Left ventricle myocardium inferior (tissue), 1 donor: ENCODE data around the gene COTL1. TPM values are rescaled to one million over a fixed set of nuclear protein-coding genes. Genes with fewer than 3 reads are reported as not detected.

Experiments
- DNase-seq: peaks from one replicate; pipeline ENCODE4 v3.0.0-alpha.2; 2020
- H3K27ac ChIP-seq: fragments of 200-600 bp; replicated peaks from 2 replicates; pipeline ENCODE4 v1.8.0; 2021
- H3K27me3 ChIP-seq: fragments of 200-600 bp; 2 replicates; pipeline ENCODE4 v1.8.0; 2021; ENCODE audit warnings: low read depth
- H3K36me3 ChIP-seq: fragments of 200-600 bp; 2 replicates; pipeline ENCODE4 v1.8.0; 2021
- H3K4me1 ChIP-seq: fragments of 200-600 bp; 2 replicates; pipeline ENCODE4 v1.8.0; 2021
- H3K4me3 ChIP-seq: fragments of 200-600 bp; 2 replicates; pipeline ENCODE4 v1.8.0; 2021; ENCODE audit warnings: mild to moderate bottlenecking, moderate library complexity
- H3K9me3 ChIP-seq: fragments of 200-600 bp; replicated peaks from 2 replicates; pipeline ENCODE4 v1.8.0; 2021
- CTCF ChIP-seq: fragments of 200-600 bp; IDR thresholded peaks from 2 replicates; pipeline ENCODE4 v1.8.0; 2021; ENCODE audit warnings: antibody characterized with exemption, mild to moderate bottlenecking, borderline replicate concordance
- intact Hi-C: fragments of 100-400 bp; cut with micrococcal nuclease; formaldehyde crosslinking; loops from one replicate; pipeline ENCODE4 v1.11.0; 2022
- total RNA-seq: library from RNA; stranded (reverse); fragmentation: NEBNext Ultra II Directional; extraction: Animal tissue kit (Norgen Biotek cat#: 25700); gene quantifications from one replicate; pipeline ENCODE4 v1.2.1, GENCODE V29; 2021
- donor health status: DM: no; HTN: yes; CAD: no; lungs with severe emphysema.

The COTL1 gene
- total RNA-seq, 1 donor from 2014 or later, result 13.3 TPM

- Histone ChIP-seq H3K4me1 (peaks cover under 1% of the 10 kb centered on the region), H3K27me3 (peaks cover 47% of the 10 kb centered on the region), H3K36me3 (no peaks in the 10 kb centered on the region), H3K4me3 (no peak overlapping the region), H3K9me3 (no peaks in the 10 kb centered on the region), H3K27ac (no peak overlapping the region)
- intact Hi-C loops, result no loop called here
- TF ChIP-seq CTCF, result no peak
- no peak for DNase-seq
Observed at GRCh38 chr16:84554627-84555328, 63.1 kb downstream of the COTL1 start.

- no peak for DNase-seq
- TF ChIP-seq CTCF, result no peak
- Histone ChIP-seq H3K9me3 (no peaks in the 10 kb centered on the region), H3K36me3 (no peaks in the 10 kb centered on the region), H3K4me1 (peaks cover 5% of the 10 kb centered on the region), H3K27ac (no peak overlapping the region), H3K4me3 (no peak overlapping the region), H3K27me3 (peaks cover 39% of the 10 kb centered on the region)
- intact Hi-C loops, result no loop called here
Observed at GRCh38 chr16:84553873-84554399, 63.9 kb downstream of the COTL1 start.

- no peak overlapping the region for H3K27ac ChIP-seq
- H3K27me3 ChIP-seq, result peaks cover 25% of the 10 kb centered on the region
- no peaks in the 10 kb centered on the region for H3K36me3 ChIP-seq
- TF ChIP-seq CTCF, result no peak
- H3K4me3 ChIP-seq, result no peak overlapping the region
- intact Hi-C loops, result no loop called here
- no peaks in the 10 kb centered on the region for H3K9me3 ChIP-seq
- no peak for DNase-seq
- H3K4me1 ChIP-seq, result peaks cover 5% of the 10 kb centered on the region
Observed at GRCh38 chr16:84552135-84552534, 65.7 kb downstream of the COTL1 start.

GRCh38 chr16:84550096-84550495 lies 67.8 kb downstream of the COTL1 start:
- H3K9me3 ChIP-seq, result no peaks in the 10 kb centered on the region
- no peak overlapping the region for H3K27ac ChIP-seq
- H3K27me3 ChIP-seq, result peaks cover 26% of the 10 kb centered on the region
- TF ChIP-seq CTCF, result no peak
- DNase-seq, result no peak
- H3K4me3 ChIP-seq, result no peak overlapping the region
- H3K4me1 ChIP-seq, result peaks cover 5% of the 10 kb centered on the region
- H3K36me3 ChIP-seq, result no peaks in the 10 kb centered on the region
- intact Hi-C loops, result no loop called here

GRCh38 chr16:84548971-84549844 lies 68.7 kb downstream of the COTL1 start:
- H3K36me3 ChIP-seq, result no peaks in the 10 kb centered on the region
- peak overlapping the region; percentile 48 for H3K27ac ChIP-seq
- no peak for DNase-seq
- no peak for TF ChIP-seq CTCF
- H3K4me1 ChIP-seq, result peaks cover 5% of the 10 kb centered on the region
- H3K4me3 ChIP-seq, result no peak overlapping the region
- intact Hi-C loops, result no loop called here
- H3K9me3 ChIP-seq, result no peaks in the 10 kb centered on the region
- peaks cover 26% of the 10 kb centered on the region for H3K27me3 ChIP-seq
